GM18909 (cell line): Measurements from ENCODE around the gene POMT1.
"Not testable (repeated sequence)": the region's sequence is repeated elsewhere in the genome, so short reads cannot be mapped to it uniquely, and the experiment has no call there.

ENCODE experiments used
- ATAC-seq: cut with Tn5 transposase; IDR thresholded peaks from one replicate; pipeline ENCODE4 v1.9.1; 2021; ENCODE audit warnings: mild to moderate bottlenecking; ENCODE audit not compliant: unreplicated experiment, poor library complexity

POMT1 gene

DNA sequence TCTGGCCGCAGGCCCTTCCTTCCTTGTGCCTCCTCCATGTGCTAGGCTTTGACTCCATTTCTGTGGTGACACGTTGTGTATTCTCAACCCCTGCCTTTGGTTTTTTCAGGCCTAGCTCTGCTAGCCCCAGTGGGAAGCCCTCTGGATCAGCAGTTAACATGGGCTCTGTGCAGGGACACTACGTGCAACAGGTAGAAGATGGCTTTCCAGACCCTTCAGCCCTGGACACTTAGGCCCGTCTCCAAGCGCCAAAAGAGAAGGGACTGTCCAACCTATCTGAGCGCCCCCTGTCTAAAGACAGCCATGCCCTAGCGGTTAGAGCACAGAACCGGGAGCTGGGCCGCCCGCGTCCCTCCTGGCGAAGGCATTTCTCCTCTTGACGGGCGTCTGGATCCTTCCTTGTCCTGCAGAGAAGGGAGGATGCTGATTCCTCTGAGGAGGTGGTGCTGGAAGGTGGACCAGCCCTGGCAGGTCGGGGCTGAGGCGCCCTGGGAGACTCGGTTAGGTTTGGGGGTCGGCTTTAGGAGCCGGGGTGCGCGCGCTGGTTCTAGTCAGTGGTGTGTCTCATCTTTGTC is 8.3 kb upstream of the POMT1 start:
- ATAC-seq: no peak

DNA sequence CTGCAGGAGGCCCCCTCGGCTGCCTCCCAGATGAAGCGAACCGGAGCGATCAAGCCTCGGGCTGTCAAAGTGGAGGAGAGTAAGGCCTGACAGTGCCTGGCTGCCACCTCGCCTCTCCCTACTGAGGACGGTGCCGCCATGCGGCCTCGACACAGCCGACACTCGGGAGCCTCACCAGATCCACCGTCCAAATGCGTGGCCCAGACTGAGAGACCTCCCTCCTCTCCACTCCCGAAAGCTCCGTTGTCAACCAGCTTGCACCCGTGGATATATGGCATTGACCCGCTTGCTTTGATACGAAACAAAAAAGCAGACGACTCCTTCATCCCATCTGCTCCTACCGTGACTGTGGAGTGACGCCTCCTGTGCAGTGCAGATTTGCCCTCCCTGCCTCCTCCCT is 6.9 kb upstream of the POMT1 start:
- no peak for ATAC-seq

DNA sequence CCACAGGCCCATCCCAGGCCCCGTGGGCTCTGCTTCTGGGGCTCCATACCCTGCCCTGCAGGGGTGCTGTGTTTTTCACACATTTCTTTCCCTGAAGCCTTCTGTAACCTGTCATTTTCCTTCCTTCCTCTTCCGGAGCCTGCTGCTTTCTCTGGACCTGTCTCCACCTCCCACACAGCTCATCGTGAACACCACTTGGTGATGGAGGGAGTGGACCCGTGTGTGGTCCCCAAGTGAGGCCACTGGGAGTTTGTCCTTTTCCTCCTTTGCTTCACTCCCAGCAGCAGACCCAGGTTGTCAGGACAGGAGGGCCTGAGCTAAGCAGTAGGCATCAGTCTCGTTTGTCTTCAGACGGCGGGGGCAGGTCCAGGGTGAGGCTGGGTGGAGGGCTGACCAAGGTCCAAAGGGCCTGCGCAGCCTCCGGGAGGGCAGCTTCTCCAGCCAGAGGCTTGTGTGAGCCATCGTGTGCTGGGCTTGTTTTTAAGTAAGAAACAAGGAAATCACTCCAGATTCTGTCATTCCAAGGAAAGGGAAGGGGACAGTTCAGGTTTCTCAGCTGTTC is 5.8 kb upstream of the POMT1 start:
- no peak for ATAC-seq

DNA sequence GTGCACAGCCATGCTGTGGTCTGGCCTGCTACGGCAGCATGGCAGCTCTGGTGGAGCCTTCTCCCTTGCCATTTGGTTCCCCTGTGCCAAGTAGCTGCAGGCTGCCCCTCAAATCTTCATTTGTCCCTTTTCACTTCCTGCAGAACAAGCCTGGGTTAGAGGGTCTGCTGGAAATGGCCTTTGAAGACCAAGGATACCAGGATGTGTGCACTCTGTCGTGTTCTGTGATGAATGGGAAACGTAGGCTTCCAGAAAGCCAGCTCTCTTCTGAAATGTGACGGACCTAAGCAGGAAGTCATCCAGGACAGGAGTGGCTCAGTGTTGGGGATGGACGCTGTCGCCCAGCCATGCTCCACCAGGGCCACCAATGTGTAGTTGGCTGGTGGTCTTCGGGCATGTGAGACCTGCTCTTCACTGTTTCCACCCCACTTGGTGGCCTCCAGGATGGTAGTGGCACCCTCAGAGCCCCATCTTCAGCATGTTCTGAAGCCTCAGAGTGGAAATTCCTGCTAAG is 3.4 kb upstream of the POMT1 start:
- no peak for ATAC-seq

DNA sequence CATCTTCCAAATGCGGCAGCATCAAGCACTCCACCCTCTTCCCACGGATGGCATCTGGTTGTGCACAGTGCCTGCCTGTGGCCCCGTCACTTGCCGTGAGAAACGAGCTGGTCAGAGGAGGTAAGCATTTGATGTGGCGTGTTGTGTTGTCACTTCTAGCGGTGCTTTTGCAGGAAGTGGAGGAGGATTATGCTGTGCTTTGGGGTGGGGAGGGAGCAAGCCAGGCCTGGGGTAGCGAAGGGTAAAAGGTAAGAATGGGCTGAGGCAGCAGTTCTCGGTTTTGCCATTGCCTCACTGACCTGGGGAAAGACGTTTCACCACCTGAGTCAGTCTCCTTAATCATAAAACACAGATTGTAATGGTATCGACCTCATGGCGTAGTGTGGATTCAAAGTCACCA is 2.3 kb upstream of the POMT1 start:
- ATAC-seq: no peak

DNA sequence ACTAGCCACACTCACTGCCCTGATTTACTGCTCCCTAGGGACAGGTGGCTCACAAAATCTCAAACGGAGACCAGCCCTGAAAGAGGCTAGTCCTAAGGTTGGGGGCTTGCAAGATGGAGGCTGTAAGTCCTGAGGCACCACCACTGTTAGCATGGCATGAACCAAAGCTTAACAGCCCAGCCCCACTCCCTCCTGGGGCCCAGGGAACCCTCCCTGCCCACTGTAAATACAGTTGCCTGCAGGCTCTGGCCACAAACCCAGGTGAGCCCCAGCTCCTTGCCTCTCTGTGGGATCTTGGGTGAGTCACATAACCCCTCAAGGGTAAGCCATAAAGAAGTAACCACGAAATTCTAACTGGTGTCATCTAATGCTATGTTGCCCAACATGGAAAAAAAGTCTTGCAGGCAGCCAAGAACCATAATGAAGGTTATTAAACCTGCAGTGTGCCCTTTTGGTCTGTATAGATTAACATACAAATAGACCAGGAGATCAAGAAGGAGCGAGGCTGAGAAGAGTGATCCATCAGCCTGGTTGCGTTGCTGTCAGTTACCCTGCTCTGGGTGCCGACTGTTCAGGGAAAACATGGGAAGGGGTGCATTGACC is 1.7 kb upstream of the POMT1 start:
- no peak for ATAC-seq

DNA sequence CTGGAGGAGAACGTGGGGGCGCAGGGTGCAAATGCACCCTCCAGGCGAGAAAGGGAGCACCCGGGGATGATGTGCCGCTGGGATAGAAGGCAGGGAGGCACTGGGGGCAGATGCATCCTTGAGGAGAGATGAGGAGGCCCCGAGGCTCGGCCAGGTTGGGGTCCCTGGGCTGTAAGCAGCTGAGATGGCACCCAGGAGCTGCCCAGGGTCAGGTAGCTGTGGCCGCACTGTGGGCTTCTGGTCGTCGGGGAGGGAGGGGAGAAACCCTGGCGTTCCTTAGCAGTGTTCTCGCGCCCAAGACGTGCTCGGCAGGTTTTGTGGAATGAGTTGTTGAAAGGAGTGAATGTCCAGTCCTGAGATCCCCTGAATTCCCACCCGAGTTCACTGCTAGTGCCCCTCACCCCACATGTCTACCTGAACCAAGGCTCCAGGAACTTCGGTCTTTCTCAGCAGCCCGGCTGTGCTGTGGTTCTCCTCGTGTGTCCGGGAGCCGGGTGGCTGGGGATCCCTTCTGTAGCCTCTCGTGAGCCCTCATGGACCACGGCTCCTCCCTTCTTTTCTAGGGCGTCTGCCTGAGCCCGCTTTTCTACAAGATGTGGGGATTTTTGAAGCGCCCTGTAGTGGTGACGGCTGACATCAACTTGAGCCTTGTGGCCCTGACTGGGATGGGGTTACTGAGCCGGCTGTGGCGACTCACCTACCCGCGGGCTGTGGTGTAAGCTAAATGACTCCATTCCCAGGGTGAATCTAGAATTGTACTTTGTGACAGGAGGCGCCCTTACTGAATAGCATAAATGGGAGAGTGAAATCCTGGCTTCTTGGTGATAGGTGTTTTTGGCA is 1.1 kb downstream of the POMT1 start:
- ATAC-seq: no peak

DNA sequence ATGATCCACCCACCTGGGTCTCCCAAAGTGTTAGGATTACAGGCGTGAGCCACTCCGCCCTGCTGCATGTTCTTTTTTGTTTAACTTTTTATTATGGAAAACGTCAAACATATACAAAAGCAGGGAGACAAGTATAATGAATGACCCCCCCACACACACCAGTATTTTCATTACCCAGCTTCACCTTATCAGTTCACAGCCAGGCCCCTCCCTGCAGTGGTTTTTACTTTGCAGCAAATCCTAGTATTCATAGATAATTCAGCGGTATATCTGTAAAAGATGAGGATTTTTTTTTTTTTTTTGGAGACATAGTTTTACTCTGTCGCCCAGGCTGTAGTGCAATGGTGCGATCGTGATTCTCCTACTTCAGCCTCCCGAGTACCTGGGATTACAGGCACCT is 2.3 kb downstream of the POMT1 start:
- ATAC-seq: no peak

DNA sequence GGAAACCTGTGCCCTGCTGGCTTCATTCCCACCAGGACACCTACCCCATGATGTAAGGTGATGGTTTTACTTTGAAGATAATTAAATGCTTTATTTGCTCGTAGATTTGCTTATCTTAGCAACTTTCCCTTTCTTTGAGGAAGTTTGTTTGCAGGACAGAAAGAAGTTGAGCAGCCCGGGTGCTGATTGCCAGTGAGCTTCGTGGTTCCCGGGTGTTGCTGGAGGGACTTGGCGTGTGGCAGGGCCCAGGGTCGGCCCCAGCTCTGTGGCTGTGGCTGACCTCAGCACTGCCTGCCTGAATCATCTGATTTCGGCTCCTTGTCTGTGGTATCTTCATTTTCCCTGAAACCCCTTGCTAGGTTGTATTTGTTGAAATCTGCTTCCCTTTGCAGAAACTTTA is 8.7 kb downstream of the POMT1 start:
- ATAC-seq: no peak

DNA sequence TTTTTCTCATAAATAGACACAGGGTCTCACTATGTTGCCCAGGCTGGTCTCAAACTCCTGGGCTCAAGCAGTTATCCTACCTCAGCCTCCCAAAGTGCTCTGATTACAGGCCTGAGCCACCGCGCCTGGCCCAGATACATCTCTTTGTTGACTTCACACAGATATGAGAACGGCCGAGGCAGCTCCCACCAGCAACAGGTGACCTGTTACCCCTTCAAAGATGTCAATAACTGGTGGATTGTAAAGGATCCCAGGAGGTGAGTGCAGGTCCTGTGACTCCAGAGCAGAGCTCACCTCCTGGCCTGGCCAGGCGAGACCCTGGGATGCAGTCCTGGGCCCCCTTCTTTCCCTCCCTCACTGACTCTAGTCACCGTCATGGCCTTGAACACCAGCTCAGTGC is 9.2 kb downstream of the POMT1 start:
- no peak for ATAC-seq

DNA sequence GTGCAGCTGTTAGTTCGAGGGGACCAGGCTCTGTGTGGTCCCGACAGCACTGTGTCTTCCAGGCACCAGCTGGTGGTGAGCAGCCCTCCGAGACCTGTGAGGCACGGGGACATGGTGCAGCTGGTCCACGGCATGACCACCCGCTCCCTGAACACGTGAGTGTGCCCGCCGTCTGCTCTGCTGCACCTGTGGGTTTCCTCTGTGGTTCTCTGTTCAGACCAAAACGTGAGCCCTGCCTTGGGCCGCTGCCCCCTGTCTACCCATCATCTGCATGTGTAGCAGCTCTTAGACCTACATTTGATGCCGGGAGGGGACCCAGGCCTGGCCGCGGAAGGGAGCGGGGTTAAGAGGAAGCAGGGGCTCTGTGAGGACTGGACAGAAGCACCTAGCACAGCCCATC is 10.5 kb downstream of the POMT1 start:
- ATAC-seq: no peak

DNA sequence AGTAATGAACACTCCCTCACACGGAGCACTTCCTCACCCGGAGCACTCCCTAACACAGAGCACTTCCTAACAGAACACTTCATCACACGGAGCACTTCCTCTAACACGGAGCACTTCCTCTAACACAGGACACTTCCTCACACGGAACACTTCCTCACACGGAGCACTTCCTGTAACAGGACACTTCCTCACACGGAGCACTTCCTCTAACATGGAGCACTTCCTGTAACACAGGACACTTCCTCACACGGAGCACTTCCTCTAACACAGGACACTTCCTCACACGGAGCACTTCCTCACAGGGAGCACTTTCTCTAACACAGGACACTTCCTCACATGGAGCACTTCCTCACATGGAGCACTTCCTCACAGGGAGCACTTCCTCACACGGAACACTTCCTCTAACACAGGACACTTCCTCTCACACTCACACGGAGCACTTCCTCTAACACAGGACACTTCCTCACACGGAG is 12.9 kb downstream of the POMT1 start:
- not testable (repeated sequence) for ATAC-seq

DNA sequence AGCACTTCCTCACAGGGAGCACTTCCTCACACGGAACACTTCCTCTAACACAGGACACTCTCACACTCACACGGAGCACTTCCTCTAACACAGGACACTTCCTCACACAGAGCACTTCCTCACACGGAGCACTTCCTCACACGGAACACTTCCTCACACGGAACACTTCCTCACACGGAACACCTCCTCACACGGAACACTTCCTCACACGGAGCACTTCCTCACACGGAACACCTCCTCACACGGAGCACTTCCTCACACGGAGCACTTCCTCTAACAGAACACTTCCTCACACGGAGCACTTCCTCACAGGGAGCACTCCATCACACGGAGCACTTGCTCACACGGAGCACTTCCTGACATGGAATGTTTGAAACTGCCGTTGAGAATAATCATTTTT is 13.4 kb downstream of the POMT1 start:
- no peak for ATAC-seq

DNA sequence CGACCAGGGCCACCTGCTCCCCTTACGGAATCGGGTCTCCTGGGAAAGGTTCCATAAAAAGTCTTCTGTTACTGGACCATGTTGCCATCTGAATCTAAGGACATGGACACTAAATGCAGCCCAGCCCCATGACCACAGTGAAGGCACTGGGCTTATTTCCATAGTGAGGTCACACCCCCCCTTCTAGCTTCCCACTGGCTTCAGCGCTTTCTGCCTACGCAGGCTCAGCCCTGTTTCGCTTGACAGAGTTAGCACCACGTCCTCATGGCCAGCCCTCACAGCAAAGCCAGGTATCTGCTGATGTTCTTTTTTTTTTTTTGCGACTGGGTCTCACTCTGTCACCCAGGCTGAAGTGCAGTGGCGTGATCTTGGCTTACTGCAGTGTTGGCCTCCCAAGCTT is 14.2 kb downstream of the POMT1 start:
- ATAC-seq: no peak

DNA sequence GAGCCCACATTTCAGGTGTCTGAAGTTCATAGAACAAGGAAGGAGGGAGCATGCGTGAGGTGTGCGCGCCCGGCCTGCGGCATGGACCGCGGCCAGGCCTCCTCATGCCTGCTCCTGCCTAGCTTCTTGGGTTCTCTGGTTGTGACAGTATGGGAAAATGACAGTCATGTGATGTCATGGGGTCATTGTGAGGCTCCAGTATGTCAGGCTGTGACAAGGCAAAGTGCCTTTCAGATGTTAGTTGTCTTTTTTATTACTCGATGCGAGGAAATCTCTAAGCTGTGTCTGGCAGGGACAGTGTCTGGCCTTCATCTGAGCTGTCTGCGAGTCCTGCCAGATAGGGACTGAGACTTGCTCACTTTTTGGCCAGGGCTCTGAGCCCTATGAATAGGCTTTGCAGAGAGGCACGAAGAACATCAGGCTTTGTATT is 15.1 kb downstream of the POMT1 start:
- ATAC-seq: no peak

DNA sequence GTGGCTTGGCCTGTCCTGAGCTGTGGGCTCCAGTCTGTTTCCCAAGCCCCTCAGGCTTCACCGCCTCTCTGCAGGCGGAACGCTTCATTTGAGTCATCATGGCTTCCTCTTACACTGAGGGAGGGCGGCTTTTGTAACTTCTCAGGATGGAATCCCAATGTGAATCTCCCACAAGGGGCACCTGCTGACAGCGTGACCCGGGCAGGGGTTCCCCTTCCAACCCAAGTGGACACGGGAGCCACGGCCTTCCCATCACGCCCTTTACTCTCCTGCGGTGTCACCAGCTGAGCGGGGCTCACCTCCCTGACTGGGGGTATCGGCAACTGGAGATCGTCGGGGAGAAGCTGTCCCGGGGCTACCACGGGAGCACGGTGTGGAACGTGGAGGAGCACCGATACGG is 15.8 kb downstream of the POMT1 start:
- no peak for ATAC-seq

DNA sequence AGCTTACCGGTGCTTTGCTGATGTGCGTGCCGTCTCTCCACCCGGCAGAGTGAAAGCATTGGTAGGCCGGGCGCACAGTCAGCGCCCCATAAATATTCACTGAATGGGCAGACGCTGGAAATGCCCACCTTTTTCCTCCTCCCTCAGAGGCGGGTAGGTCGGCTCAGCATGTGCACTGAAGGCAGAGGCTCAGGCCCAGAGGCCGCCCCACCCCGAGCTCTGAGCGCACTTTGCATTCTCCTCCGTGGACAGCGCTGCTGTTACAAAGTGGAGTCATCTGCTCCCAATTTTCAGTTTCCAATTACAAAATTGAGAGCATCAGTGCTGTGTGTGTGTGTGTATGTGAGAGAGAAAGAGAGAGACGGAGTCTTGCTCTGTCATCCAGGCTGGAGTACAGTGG is 17.8 kb downstream of the POMT1 start:
- no peak for ATAC-seq

DNA sequence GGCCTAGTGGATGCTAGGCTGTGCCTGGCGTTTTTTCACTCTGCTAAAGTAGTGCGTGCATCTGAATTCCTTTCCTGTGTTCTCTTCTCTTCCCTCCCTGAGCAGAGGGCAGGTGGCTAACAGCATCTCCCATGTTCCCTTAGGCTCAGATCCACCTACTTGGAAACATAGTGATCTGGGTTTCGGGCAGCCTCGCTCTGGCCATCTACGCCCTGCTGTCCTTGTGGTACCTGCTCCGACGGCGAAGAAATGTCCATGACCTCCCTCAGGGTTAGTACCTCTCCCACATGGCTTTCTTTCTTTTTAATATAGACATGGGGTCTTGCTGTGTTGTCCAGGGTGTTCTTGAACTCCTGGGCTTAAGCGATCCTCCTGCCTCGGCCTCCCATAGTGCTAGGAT is 18.5 kb downstream of the POMT1 start:
- ATAC-seq: no peak

DNA sequence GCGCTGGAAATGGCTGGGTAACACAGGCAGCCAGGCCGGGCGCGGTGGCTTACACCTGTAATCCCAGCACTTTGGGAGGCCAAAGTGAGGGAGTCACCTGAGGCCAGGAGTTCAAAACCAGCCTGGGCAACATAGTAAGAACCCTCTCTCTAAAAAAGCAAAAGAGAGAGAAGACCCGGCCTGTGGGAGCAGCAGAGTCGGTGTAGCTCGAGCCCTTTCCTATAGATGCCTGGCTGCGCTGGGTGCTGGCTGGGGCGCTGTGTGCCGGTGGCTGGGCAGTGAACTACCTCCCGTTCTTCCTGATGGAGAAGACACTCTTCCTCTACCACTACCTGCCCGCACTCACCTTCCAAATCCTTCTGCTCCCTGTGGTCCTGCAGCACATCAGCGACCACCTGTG is 19.1 kb downstream of the POMT1 start:
- ATAC-seq: no peak

DNA sequence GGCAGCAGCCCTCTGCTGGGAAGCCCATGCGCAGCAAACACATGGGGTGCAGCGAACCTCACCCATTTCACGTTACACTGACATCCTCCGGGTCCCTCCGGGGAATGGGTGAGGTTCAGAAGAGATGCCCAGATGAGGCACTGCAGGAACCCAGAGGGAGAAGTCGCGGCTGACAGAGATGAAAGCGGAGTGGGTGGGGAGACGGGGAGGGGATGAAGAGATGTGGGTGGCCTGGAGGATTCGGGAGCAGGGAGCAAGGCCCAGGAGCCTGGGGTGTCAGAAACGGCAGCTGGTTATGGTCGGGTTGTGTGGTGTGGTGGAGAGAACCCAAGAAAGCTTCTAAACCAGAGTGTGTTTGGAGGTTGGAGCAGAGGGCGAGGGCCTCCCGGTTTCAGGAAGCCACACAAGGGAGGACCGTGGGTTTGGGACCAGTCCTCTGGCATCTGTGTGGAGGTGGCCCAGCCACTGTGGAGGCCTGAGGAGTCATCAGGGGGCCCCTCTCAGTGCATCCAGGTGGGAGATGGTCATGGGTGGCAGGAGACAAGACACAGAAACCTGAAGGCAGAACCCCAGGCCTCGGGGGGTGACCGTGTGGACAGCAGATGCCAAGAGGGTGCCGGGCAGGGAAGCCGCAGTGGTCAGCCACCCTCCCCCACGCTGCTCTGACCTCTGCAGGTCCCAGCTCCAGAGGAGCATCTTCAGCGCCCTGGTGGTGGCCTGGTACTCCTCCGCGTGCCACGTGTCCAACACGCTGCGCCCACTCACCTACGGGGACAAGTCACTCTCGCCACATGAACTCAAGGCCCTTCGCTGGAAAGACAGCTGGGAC is 19.8 kb downstream of the POMT1 start:
- no peak for ATAC-seq
